HEK293 (cell line): ENCODE data around the gene NCF2.
A peak's percentile ranks its signal among the peaks of the same experiment; 100 is the strongest.

Experiments used
- CTCF ChIP-seq: fragments of 450-650 bp; formaldehyde crosslinking; IDR thresholded peaks from 2 replicates; pipeline ENCODE4 v1.5.1; 2016; ENCODE audit warnings: missing biosample characterization, missing genetic modification characterization
- GFI1B ChIP-seq: fragments of 450-650 bp; formaldehyde crosslinking; IDR thresholded peaks from 2 replicates; pipeline ENCODE4 v1.5.1; 2016; ENCODE audit warnings: missing biosample characterization, missing genetic modification characterization
- HOXA7 ChIP-seq: sonication (generic); formaldehyde crosslinking; IDR thresholded peaks from 2 replicates; pipeline ENCODE4 v1.8.1; 2022; ENCODE audit warnings: missing genetic modification reagents, borderline replicate concordance
- KLF17 ChIP-seq: fragments of 450-650 bp; formaldehyde crosslinking; IDR thresholded peaks from 2 replicates; pipeline ENCODE4 v1.5.1; 2016; ENCODE audit warnings: missing biosample characterization, missing genetic modification characterization
- MZF1 ChIP-seq: fragments of 450-650 bp; formaldehyde crosslinking; IDR thresholded peaks from 2 replicates; pipeline ENCODE4 v1.5.1; 2017; ENCODE audit warnings: missing biosample characterization, missing genetic modification characterization, borderline replicate concordance
- REPIN1 ChIP-seq: fragments of 450-650 bp; formaldehyde crosslinking; IDR thresholded peaks from 2 replicates; pipeline ENCODE4 v1.5.1; 2017; ENCODE audit warnings: missing biosample characterization, missing genetic modification characterization, low read depth
- REST ChIP-seq: fragments of 450-650 bp; formaldehyde crosslinking; IDR thresholded peaks from 2 replicates; pipeline ENCODE4 v1.5.1; 2016; ENCODE audit warnings: missing biosample characterization, missing genetic modification characterization
- YY1 ChIP-seq: fragments of 450-650 bp; formaldehyde crosslinking; IDR thresholded peaks from 2 replicates; pipeline ENCODE4 v1.5.1; 2018; ENCODE audit warnings: missing biosample characterization, missing genetic modification characterization
- ZBTB10 ChIP-seq: fragments of 450-650 bp; formaldehyde crosslinking; IDR thresholded peaks from 2 replicates; pipeline ENCODE4 v1.5.1; 2016; ENCODE audit warnings: missing biosample characterization, missing genetic modification characterization
- ZNF121 ChIP-seq: fragments of 450-650 bp; formaldehyde crosslinking; IDR thresholded peaks from 2 replicates; pipeline ENCODE4 v1.5.1; 2016; ENCODE audit warnings: missing biosample characterization, missing genetic modification characterization
- ZNF18 ChIP-seq: fragments of 450-650 bp; formaldehyde crosslinking; IDR thresholded peaks from 2 replicates; pipeline ENCODE4 v1.5.1; 2016; ENCODE audit warnings: missing biosample characterization, missing genetic modification characterization
- ZNF426 ChIP-seq: fragments of 450-650 bp; formaldehyde crosslinking; IDR thresholded peaks from 2 replicates; pipeline ENCODE4 v1.5.1; 2017; ENCODE audit warnings: missing biosample characterization, missing genetic modification characterization, mild to moderate bottlenecking, inconsistent platforms, moderate library complexity
- ZNF623 ChIP-seq: fragments of 450-650 bp; formaldehyde crosslinking; IDR thresholded peaks from 2 replicates; pipeline ENCODE4 v1.5.1; 2016; ENCODE audit warnings: missing biosample characterization, missing genetic modification characterization
- ZNF670 ChIP-seq: fragments of 450-650 bp; formaldehyde crosslinking; IDR thresholded peaks from 2 replicates; pipeline ENCODE4 v1.5.1; 2016; ENCODE audit warnings: missing biosample characterization, missing genetic modification characterization, low read depth

- 0 out of 2 replicates have a peak, but pooled peaks have one; percentile 78 for TF ChIP-seq KLF17 (tag by site-specific recombination)
- TF ChIP-seq ZNF426: no peak
- TF ChIP-seq ZNF670: no peak
- TF ChIP-seq YY1 (tag by site-specific recombination): no peak
- no peak; the same call in 1 of the 2 replicates for TF ChIP-seq REPIN1
- no peak for TF ChIP-seq CTCF (tag by site-specific recombination)
- TF ChIP-seq MZF1 (tag by site-specific recombination): no peak
- TF ChIP-seq GFI1B: no peak
- TF ChIP-seq ZNF623 (tag by site-specific recombination): no peak
- TF ChIP-seq REST (tag by site-specific recombination): no peak
- no peak for TF ChIP-seq ZNF121
- TF ChIP-seq HOXA7 (CRISPR knock-in tag): no peak
- TF ChIP-seq ZNF18: no peak
- TF ChIP-seq ZBTB10 (tag by site-specific recombination): peak; percentile 39; the same call in 1 of the 2 replicates
These were observed 44.9 kb upstream of the NCF2 start for GRCh38 chr1:183635099-183635605.
